T47D (cell line): ENCODE measurements around the gene TWF1.

Experiments used
- DNase-seq, 2 experiments: peaks; one replicate each; pipeline versions ENCODE4 v3.0.0 to v3.0.0-alpha.2; 2011 to 2012; ENCODE audit warnings: low read depth in 1 of 2, low spot score in 1 of 2
- JUND ChIP-seq: IDR thresholded peaks from 2 replicates; pipeline ENCODE4 v1.6.1; 2012; ENCODE audit warnings: low read depth
- in situ Hi-C: cut with HindIII; loops from 2 replicates; pipeline ENCODE4 v1.10.0; 2016; ENCODE audit warnings: low sequenced_read_pairs, low pct_unique_long_range_greater_than_20kb

Gene TWF1

GRCh38 chr12:43749016-43749415, 57.1 kb downstream of the TWF1 start:
- no peak for TF ChIP-seq JUND
- in situ Hi-C loops: no loop called here
- no peak for DNase-seq

DNA sequence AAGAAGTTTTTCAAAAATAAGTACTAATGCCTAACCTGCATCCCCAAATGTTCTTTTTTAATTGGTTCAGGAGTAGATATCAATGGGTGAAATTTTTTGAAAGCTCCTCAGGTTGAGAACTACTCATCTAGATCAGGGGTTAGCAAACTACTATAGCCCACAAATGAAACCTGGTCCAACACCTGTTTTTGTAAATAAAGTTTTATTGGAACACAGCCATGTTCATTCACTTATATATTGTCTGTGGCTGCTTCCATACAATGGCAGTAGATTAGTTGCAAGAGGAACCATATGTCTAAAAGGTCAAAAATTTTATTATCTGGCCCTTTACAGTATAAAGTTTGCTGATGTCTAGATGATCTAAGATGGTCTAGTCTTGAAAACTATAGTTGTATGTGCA, 61.3 kb downstream of the TWF1 start:
- in situ Hi-C loops: no loop called here
- no peak for TF ChIP-seq JUND
- DNase-seq: no peak
